ENCODE results near the gene SUCNR1.

GRCh38 chr3:151881137-151881536 is 7.7 kb downstream of the SUCNR1 start:
- TF ChIP-seq POLR2A (IDR thresholded peaks at IDR 0.05): no peak
- no peak for TF ChIP-seq CTCF (IDR thresholded peaks at IDR 0.05)
